Measurements from ENCODE around the gene RARB.

DNA sequence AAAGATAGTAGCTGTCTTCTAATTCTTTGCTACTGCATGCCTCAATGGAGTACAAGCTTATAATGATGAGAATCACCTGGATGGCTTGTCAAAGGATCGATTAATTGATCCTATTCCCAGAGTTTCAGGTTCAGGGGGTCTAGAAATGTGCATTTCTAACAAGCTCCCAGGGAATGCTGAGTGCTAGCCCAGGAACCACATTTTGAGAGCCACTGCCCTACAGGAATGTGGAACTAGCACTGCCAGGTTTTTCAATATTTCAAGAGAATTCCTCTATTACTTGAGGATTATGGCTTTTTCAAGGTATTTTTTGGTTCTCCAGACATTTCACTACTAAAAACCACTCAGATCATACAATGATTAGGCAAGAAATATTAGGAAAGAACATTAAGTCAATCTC lies 52.7 kb downstream of the RARB start:
- TF ChIP-seq, protein P1, sequence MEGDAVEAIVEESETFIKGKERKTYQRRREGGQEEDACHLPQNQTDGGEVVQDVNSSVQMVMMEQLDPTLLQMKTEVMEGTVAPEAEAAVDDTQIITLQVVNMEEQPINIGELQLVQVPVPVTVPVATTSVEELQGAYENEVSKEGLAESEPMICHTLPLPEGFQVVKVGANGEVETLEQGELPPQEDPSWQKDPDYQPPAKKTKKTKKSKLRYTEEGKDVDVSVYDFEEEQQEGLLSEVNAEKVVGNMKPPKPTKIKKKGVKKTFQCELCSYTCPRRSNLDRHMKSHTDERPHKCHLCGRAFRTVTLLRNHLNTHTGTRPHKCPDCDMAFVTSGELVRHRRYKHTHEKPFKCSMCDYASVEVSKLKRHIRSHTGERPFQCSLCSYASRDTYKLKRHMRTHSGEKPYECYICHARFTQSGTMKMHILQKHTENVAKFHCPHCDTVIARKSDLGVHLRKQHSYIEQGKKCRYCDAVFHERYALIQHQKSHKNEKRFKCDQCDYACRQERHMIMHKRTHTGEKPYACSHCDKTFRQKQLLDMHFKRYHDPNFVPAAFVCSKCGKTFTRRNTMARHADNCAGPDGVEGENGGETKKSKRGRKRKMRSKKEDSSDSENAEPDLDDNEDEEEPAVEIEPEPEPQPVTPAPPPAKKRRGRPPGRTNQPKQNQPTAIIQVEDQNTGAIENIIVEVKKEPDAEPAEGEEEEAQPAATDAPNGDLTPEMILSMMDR (IDR thresholded peaks at IDR 0.05; ENCODE audit: insufficient read depth, low read length): no peak
- TF ChIP-seq, protein P2, sequence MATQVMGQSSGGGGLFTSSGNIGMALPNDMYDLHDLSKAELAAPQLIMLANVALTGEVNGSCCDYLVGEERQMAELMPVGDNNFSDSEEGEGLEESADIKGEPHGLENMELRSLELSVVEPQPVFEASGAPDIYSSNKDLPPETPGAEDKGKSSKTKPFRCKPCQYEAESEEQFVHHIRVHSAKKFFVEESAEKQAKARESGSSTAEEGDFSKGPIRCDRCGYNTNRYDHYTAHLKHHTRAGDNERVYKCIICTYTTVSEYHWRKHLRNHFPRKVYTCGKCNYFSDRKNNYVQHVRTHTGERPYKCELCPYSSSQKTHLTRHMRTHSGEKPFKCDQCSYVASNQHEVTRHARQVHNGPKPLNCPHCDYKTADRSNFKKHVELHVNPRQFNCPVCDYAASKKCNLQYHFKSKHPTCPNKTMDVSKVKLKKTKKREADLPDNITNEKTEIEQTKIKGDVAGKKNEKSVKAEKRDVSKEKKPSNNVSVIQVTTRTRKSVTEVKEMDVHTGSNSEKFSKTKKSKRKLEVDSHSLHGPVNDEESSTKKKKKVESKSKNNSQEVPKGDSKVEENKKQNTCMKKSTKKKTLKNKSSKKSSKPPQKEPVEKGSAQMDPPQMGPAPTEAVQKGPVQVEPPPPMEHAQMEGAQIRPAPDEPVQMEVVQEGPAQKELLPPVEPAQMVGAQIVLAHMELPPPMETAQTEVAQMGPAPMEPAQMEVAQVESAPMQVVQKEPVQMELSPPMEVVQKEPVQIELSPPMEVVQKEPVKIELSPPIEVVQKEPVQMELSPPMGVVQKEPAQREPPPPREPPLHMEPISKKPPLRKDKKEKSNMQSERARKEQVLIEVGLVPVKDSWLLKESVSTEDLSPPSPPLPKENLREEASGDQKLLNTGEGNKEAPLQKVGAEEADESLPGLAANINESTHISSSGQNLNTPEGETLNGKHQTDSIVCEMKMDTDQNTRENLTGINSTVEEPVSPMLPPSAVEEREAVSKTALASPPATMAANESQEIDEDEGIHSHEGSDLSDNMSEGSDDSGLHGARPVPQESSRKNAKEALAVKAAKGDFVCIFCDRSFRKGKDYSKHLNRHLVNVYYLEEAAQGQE (IDR thresholded peaks at IDR 0.05; ENCODE audit: insufficient replicate concordance, low read depth): no peak
- TF ChIP-seq POLR2AphosphoS5 (IDR thresholded peaks at IDR 0.05; ENCODE audit: low read depth) (no peak), GABPA (IDR thresholded peaks at IDR 0.05; ENCODE audit: low read depth) (no peak)
